ENCODE results near the gene DNAJC10.

GRCh38 chr2:182740701-182741100 lies 24.6 kb downstream of the DNAJC10 start:
- TF ChIP-seq CTCF (conservative IDR thresholded peaks at IDR 0.05; ENCODE audit: low read length) (no peak), EZH2phosphoT487 (IDR thresholded peaks at IDR 0.05; ENCODE audit: borderline replicate concordance) (no peak)
